Panc1 (cell line): ENCODE measurements around the gene GNG7. TPM values are rescaled to one million over a fixed set of nuclear protein-coding genes. Genes with fewer than 3 reads are reported as not detected.
"Not testable (repeated sequence)": the region's sequence is repeated elsewhere in the genome, so short reads cannot be mapped to it uniquely, and the experiment has no call there.

Experiments
- ATAC-seq: fragments of 200-7000 bp; cut with Tn5 transposase; 2 replicates; pipeline ENCODE4 v1.9.1; 2020; ENCODE audit warnings: mild to moderate bottlenecking, moderate library complexity
- BruUV-seq: library from RNA; stranded (reverse); fragments of 400-500 nt; replicated peaks from 2 replicates; lab custom pipeline; 2021; lab: Mats Ljungman, UMichigan
- CTCF ChIA-PET: fragments of 300-600 bp; sonication (Branson Sonifier 250); formaldehyde crosslinking; loops from one replicate; lab custom pipeline; 2022; ENCODE audit warnings: antibody characterized with exemption; lab: Charles Lee
- POLR2A ChIA-PET: fragments of 300-600 bp; sonication (Branson Sonifier 250); formaldehyde crosslinking; loops from one replicate; lab custom pipeline; 2022; ENCODE audit warnings: antibody characterized with exemption; lab: Charles Lee
- DNase-seq: peaks from one replicate; pipeline ENCODE4 v3.0.0-alpha.2; 2010; ENCODE audit warnings: low read depth, low spot score
- H3K27ac ChIP-seq: 2 replicates; pipeline ENCODE4 v1.5.1; 2011; ENCODE audit warnings: mild to moderate bottlenecking, low read length, inconsistent platforms
- H3K27me3 ChIP-seq: fragments of 200-500 bp; sonication (Bioruptor generic); 2 replicates; pipeline ENCODE4 v1.6.0; 2014; ENCODE audit warnings: low read length, inconsistent platforms; ENCODE audit not compliant: control insufficient read depth, insufficient read depth
- H3K36me3 ChIP-seq: fragments of 200-500 bp; sonication (Bioruptor generic); 2 replicates; pipeline ENCODE4 v1.5.1; 2014; ENCODE audit warnings: inconsistent platforms, mild to moderate bottlenecking, low read length, moderate library complexity; ENCODE audit not compliant: control insufficient read depth, insufficient read depth
- H3K4me1 ChIP-seq: 2 replicates; pipeline ENCODE4 v1.5.1; 2011; ENCODE audit warnings: inconsistent platforms, mild to moderate bottlenecking, low read length, moderate library complexity; ENCODE audit not compliant: control insufficient read depth, insufficient read depth
- H3K4me3 ChIP-seq, 2 experiments: 2 replicates each; pipeline ENCODE4 v1.5.1; 2011 to 2012; ENCODE audit warnings: low read depth in 2 of 2, low read length in 2 of 2, mild to moderate bottlenecking in 2 of 2, inconsistent platforms in 1 of 2, moderate library complexity in 1 of 2
- H3K9me3 ChIP-seq: fragments of 200-500 bp; sonication (Bioruptor generic); 2 replicates; pipeline ENCODE4 v1.5.1; 2014; ENCODE audit warnings: low read depth, mild to moderate bottlenecking, inconsistent platforms, low read length, moderate library complexity; ENCODE audit not compliant: control insufficient read depth, insufficient read depth
- POLR2AphosphoS5 ChIP-seq: IDR thresholded peaks from 2 replicates; pipeline ENCODE4 v1.6.1; 2012; ENCODE audit warnings: mild to moderate bottlenecking, low read depth, low read length, moderate library complexity
- SIN3A ChIP-seq: IDR thresholded peaks from 2 replicates; pipeline ENCODE4 v1.6.1; 2012; ENCODE audit warnings: low read depth, mild to moderate bottlenecking, low read length, moderate library complexity, borderline replicate concordance; ENCODE audit not compliant: insufficient read depth
- TCF7L2 ChIP-seq: IDR thresholded peaks from 2 replicates; pipeline ENCODE4 v1.6.1; 2011; ENCODE audit warnings: mild to moderate bottlenecking, low read depth, low read length, inconsistent platforms
- in situ Hi-C: cut with HindIII; loops from 2 replicates; pipeline ENCODE4 v1.10.0; 2016; ENCODE audit warnings: low sequenced_read_pairs, low pct_unique_long_range_greater_than_20kb
- intact Hi-C: fragments of 100-400 bp; cut with micrococcal nuclease; formaldehyde crosslinking; loops from one replicate; pipeline ENCODE4 v1.10.0; 2022; ENCODE audit not compliant: unreplicated experiment
- total RNA-seq: library from RNA; stranded (reverse); gene quantifications from one replicate; pipeline ENCODE4 v1.2.1, GENCODE V29; 2021; ENCODE audit not compliant: unreplicated experiment
- TF ChIP-seq, protein P1 (sequence below), 2 experiments: IDR thresholded peaks; 2 replicates each; pipeline ENCODE4 v1.6.1; 2011 to 2012; ENCODE audit warnings: low read depth in 2 of 2, control low read depth in 1 of 2, low read length in 1 of 2, mild to moderate bottlenecking in 1 of 2, moderate library complexity in 1 of 2; ENCODE audit not compliant: insufficient read depth in 1 of 2
- TF ChIP-seq, protein P2 (sequence below): fragments of 450-650 bp; IDR thresholded peaks from 2 replicates; pipeline ENCODE4 v1.5.1; 2017; ENCODE audit warnings: mild to moderate bottlenecking

GNG7 gene
- total RNA-seq, 1 experiment from 2014 or later, result 0.74 TPM

DNA sequence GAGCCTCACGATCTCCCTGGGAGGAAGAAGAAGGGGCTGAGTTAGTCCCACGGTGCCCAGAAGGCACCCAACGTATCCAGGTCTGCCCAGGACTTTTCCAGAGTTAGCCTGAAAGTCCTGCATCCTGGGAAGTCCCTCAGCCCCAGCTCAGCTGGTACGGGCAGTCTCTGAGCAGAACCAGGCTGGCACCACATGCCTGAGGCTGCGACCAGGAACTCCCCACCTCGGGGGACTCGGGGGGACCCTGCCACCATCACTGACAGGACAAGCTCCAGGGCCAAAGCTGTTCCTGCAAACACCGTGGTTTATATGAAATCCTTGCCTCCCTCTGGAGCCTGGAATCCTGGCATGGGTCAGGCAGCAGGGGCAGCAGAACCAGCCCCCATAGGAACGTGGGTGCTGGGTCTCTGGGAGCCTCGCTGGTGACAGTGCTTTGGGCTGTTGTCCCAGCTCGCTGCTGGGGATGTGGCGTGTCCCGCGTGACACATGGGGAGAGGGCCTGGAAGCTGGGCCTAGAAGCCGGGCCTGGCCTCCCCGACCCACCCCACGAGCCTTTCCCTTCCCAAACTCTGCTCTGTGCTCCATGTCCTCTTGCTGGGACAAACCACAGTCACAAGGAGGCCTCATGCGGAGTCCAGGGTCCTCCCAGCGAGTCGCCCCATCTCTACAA is 55.5 kb downstream of the GNG7 start:
- H3K27me3 ChIP-seq, result no peaks in the 10 kb centered on the region
- POLR2A ChIA-PET, result interaction anchor here (0.6 kb wide), 1 partner anchor 237 kb away, joined by 3 read pairs; no protein-coding TSS in a partner anchor
- DNase-seq (no peak), ATAC-seq (no peak)
- intact Hi-C loops, result loop anchor here (5.0 kb wide), 1 partner anchor 225 kb away; no protein-coding TSS in a partner anchor
- no peak for TF ChIP-seq TCF7L2
- TF ChIP-seq SIN3A, result no peak
- TF ChIP-seq, protein P1, sequence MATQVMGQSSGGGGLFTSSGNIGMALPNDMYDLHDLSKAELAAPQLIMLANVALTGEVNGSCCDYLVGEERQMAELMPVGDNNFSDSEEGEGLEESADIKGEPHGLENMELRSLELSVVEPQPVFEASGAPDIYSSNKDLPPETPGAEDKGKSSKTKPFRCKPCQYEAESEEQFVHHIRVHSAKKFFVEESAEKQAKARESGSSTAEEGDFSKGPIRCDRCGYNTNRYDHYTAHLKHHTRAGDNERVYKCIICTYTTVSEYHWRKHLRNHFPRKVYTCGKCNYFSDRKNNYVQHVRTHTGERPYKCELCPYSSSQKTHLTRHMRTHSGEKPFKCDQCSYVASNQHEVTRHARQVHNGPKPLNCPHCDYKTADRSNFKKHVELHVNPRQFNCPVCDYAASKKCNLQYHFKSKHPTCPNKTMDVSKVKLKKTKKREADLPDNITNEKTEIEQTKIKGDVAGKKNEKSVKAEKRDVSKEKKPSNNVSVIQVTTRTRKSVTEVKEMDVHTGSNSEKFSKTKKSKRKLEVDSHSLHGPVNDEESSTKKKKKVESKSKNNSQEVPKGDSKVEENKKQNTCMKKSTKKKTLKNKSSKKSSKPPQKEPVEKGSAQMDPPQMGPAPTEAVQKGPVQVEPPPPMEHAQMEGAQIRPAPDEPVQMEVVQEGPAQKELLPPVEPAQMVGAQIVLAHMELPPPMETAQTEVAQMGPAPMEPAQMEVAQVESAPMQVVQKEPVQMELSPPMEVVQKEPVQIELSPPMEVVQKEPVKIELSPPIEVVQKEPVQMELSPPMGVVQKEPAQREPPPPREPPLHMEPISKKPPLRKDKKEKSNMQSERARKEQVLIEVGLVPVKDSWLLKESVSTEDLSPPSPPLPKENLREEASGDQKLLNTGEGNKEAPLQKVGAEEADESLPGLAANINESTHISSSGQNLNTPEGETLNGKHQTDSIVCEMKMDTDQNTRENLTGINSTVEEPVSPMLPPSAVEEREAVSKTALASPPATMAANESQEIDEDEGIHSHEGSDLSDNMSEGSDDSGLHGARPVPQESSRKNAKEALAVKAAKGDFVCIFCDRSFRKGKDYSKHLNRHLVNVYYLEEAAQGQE (IDR thresholded peaks at IDR 0.05; ENCODE audit: insufficient read depth in 1 of 2, low read depth in 2 of 2, low read length in 1 of 2), result no peak
- no peak for TF ChIP-seq POLR2AphosphoS5
- TF ChIP-seq, protein P2, sequence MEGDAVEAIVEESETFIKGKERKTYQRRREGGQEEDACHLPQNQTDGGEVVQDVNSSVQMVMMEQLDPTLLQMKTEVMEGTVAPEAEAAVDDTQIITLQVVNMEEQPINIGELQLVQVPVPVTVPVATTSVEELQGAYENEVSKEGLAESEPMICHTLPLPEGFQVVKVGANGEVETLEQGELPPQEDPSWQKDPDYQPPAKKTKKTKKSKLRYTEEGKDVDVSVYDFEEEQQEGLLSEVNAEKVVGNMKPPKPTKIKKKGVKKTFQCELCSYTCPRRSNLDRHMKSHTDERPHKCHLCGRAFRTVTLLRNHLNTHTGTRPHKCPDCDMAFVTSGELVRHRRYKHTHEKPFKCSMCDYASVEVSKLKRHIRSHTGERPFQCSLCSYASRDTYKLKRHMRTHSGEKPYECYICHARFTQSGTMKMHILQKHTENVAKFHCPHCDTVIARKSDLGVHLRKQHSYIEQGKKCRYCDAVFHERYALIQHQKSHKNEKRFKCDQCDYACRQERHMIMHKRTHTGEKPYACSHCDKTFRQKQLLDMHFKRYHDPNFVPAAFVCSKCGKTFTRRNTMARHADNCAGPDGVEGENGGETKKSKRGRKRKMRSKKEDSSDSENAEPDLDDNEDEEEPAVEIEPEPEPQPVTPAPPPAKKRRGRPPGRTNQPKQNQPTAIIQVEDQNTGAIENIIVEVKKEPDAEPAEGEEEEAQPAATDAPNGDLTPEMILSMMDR, result no peak
- H3K9me3 ChIP-seq, result no peaks in the 10 kb centered on the region
- no peak overlapping the region for H3K27ac ChIP-seq
- no peaks in the 10 kb centered on the region for H3K4me1 ChIP-seq
- H3K36me3 ChIP-seq, result no peaks in the 10 kb centered on the region
- H3K4me3 ChIP-seq, result no peak overlapping the region
- in situ Hi-C loops, result no loop called here
- CTCF ChIA-PET, result no interaction called here
- no TSS peak for BruUV-seq

DNA sequence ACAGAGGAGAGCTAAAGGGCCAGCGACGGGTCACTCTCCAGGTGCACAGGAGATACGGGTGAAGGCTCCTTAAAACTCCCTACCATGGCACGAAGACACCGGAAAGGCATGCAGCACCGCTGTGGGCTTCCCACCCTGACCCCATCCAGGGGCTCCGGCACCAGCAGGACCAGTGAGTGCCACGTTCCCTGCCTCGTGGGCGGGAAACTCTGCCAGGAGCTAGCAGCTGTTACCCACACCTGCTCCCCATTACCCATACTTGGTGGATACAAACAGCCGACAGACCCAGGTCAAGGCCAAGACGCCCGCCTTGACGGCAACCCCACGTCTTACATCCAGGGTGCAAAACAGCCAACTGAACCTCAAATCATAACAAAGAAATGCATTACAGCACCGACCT is 56.7 kb downstream of the GNG7 start:
- ChIA-PET CTCF (no interaction called here), POLR2A (no interaction called here)
- DNase-seq (no peak), ATAC-seq (no peak)
- TF ChIP-seq, protein P1 (IDR thresholded peaks at IDR 0.05; ENCODE audit: insufficient read depth in 1 of 2, low read depth in 2 of 2, low read length in 1 of 2), result no peak
- TF ChIP-seq, protein P2, result no peak
- TF ChIP-seq POLR2AphosphoS5 (no peak), SIN3A (no peak), TCF7L2 (no peak)
- H3K4me3 ChIP-seq, result no peak overlapping the region
- H3K27ac ChIP-seq, result no peak overlapping the region
- H3K4me1 ChIP-seq, result no peaks in the 10 kb centered on the region
- H3K9me3 ChIP-seq, result no peaks in the 10 kb centered on the region
- H3K27me3 ChIP-seq, result no peaks in the 10 kb centered on the region
- BruUV-seq, result no TSS peak
- in situ Hi-C loops (no loop called here), intact Hi-C loops (loop anchor here (5.0 kb wide), 1 partner anchor 226 kb away; no protein-coding TSS in a partner anchor)
- no peaks in the 10 kb centered on the region for H3K36me3 ChIP-seq

DNA sequence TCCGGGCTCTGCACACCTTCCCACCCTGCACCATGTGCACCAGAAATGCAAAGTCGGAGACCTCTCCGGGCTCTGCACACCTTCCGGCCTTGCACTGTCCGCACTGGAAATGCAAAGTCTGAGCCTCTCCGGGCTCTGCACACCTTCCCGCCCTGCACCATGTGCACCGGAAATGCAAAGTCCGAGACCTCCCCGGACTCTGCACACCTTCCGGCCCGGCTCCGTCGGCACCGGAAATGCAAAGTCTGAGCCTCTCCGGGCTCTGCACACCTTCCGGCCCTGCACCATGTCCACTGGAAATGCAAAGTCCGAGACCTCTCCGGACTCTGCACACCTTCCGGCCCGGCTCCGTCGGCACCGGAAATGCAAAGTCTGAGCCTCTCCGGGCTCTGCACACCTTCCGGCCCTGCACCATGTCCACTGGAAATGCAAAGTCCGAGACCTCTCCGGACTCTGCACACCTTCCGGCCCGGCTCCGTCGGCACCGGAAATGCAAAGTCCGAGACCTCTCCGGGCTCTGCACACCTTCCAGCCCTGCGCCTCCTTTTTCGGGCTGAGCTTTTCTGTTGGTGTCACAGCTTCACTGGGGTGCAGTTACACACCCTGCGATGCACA is 59.3 kb downstream of the GNG7 start:
- H3K27me3 ChIP-seq, in situ Hi-C loops, DNase-seq, BruUV-seq, H3K36me3 ChIP-seq, H3K27ac ChIP-seq, intact Hi-C loops, POLR2A ChIA-PET, H3K4me1 ChIP-seq, CTCF ChIA-PET, ATAC-seq, H3K4me3 ChIP-seq, H3K9me3 ChIP-seq: not testable (repeated sequence)
